IPS-20b (cell line): ENCODE data around the gene MYO7B.

ENCODE experiments used
- H3K27ac ChIP-seq: one replicate; pipeline ENCODE4 v1.5.1; 2013; ENCODE audit warnings: low read length
- H3K27me3 ChIP-seq: 2 replicates; pipeline ENCODE4 v1.6.1; 2013; ENCODE audit warnings: mild to moderate bottlenecking, low read length, inconsistent platforms; ENCODE audit not compliant: insufficient read depth
- H3K36me3 ChIP-seq: 2 replicates; pipeline ENCODE4 v1.6.1; 2013; ENCODE audit warnings: low read depth, mild to moderate bottlenecking, inconsistent platforms, low read length, moderate library complexity; ENCODE audit not compliant: insufficient read depth
- H3K4me1 ChIP-seq: 2 replicates; pipeline ENCODE4 v1.6.1; 2013; ENCODE audit warnings: mild to moderate bottlenecking, control low read depth, inconsistent platforms, low read length, moderate library complexity; ENCODE audit not compliant: insufficient read depth
- H3K4me3 ChIP-seq: 2 replicates; pipeline ENCODE4 v1.5.1; 2013; ENCODE audit warnings: mild to moderate bottlenecking, low read length, inconsistent platforms
- H3K9ac ChIP-seq: 2 replicates; pipeline ENCODE4 v1.6.1; 2013; ENCODE audit warnings: low read depth, mild to moderate bottlenecking, inconsistent platforms, low read length, moderate library complexity
- H3K9me3 ChIP-seq: 2 replicates; pipeline ENCODE4 v1.6.1; 2013; ENCODE audit warnings: mild to moderate bottlenecking, low read depth, low read length, inconsistent platforms; ENCODE audit not compliant: insufficient read depth

The MYO7B gene

DNA sequence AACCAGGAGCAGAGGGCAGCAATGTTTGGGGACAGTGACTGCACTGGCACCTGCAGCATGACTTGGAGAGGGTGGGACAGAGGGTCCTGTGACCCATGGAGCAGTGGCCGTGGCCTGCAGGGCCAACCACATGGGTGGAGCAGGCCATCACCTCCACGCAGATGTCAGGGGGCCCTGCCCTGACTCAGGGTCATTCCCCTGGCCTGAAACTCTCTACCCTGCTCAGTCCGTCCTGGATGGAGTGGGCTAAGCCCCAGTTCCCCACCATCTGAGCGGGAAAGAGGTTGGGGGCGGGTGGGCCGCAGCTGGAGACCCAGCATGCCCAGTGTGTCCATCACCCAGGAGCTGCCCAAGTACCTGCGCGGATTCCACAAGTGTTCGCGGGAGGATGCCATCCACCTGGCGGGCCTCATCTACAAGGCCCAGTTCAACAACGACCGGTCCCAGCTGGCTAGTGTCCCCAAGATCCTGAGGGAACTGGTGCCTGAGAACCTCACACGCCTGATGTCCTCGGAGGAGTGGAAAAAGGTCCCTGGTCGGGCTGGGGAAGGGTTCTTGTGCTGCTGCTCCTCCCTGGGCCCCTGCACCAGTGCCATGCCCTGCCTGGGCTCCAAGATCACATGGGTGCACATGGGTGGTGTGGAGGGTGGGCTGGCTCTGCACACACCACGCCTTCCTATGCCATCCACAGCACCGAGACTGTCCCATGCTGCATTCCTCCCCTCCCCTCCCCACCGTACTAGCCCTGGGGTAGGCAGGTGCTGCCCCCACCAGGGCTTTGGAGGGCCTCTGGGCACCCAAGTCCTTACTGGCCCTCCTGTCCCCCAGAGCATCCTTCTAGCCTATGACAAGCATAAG, 100.1 kb downstream of the MYO7B start:
- peaks cover 9% of the 10 kb centered on the region; the same call in 1 of the 2 replicates for H3K4me1 ChIP-seq
- no peaks in the 10 kb centered on the region for H3K36me3 ChIP-seq
- H3K27ac ChIP-seq: no peak overlapping the region
- no peak overlapping the region for H3K4me3 ChIP-seq
- H3K9ac ChIP-seq: no peak overlapping the region
- H3K9me3 ChIP-seq: no peaks in the 10 kb centered on the region
- H3K27me3 ChIP-seq: no peaks in the 10 kb centered on the region

DNA sequence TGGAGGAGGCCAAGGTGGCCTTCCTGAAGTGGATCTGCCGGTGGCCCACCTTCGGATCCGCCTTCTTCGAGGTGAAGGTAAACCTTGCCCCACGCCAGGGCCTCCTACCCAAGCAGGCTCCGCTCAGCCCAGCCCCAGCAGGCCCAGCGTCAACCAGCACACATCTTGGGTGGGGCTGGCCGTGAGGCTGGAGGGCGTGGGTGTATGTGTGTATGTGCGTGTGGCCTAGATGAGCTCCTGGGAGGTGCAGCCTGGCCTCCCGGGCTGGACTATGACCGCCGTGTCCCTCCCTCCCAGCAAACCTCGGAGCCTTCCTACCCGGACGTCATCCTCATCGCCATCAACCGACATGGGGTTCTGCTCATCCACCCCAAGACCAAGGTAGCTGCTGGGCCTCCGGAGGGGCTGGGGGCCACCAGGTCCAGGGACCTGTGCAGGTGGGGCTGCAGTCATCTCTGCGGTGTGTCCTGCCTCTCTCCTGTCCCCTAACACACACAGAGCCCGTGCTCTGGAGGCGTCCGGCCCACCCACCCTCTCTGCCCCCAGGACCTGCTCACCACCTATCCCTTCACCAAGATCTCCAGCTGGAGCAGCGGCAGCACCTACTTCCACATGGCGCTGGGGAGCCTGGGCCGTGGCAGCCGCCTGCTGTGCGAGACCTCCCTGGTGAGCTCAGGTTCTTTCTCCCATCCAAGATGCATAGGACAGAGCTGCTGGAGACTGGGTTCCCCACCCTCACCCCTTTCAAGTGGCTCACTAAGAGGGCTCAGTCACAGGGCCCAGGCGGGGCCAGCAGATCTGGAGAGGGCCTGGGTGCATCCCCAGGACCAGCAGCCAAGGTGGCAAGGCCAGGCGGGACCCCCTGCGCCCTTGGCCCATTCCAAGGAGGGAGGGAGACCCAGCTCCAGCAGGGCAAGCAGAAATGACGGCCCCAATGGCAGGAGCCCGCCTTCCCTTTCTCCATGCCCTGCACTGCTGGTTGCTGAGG, 101.1 kb downstream of the MYO7B start:
- Histone ChIP-seq H3K4me3 (no peak overlapping the region), H3K27ac (no peak overlapping the region)

DNA sequence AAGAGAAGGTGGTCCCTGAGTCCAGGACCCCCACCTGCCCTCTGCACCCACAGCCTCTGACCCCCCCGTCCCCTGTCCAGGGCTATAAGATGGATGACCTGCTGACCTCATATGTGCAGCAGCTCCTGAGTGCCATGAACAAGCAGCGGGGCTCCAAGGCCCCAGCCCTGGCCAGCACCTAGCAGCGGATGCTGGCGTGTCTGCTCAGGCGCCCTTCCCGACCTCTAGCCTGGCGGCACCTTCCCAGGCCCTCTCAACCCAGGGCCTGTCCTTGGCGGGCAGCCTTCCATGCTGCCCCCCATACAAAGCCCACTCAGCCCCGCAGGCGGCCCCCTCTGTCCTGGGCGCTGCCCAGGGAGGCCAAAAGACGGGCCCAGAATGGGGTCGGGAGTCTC, 101.8 kb downstream of the MYO7B start:
- H3K27ac ChIP-seq: no peak overlapping the region
- H3K9me3 ChIP-seq: no peaks in the 10 kb centered on the region
- H3K27me3 ChIP-seq: no peaks in the 10 kb centered on the region
- no peak overlapping the region; the same call in 1 of the 2 replicates for H3K4me3 ChIP-seq
- H3K36me3 ChIP-seq: no peaks in the 10 kb centered on the region
- H3K4me1 ChIP-seq: peaks cover 9% of the 10 kb centered on the region; the same call in 1 of the 2 replicates
- H3K9ac ChIP-seq: no peak overlapping the region

More for the DNA sequence above, 101.1 kb downstream of the MYO7B start:
- no peak overlapping the region for H3K9ac ChIP-seq
- peaks cover 9% of the 10 kb centered on the region; the same call in 1 of the 2 replicates for H3K4me1 ChIP-seq
- H3K36me3 ChIP-seq: no peaks in the 10 kb centered on the region
- H3K9me3 ChIP-seq: no peaks in the 10 kb centered on the region
- no peaks in the 10 kb centered on the region for H3K27me3 ChIP-seq

DNA sequence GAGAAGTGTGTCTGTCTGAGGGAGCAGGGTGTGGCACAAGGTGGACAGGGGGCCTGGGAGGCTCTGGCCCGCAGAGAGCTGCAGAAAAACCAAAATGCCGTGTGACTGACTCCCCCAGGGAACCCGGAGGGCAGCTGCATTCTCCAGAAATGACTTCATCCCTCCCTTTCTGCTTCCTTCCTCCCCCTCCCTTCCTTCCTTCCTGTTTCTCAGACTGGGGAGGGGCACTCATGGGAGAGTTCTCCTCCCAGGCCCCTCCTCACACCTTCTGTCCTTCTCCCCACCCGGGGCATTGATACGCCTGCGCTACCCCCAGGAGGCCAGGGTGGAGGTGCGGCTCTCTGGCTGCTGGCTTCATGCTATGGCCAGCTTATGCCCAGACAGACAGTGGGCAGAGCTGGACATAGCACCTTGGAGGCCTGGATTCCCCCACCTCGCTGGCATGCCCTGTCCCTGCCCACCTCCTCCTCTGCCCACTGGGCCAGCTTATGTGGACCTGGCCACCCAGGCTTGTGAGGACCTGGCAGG, 102.3 kb downstream of the MYO7B start:
- Histone ChIP-seq H3K9me3 (no peaks in the 10 kb centered on the region), H3K27me3 (no peaks in the 10 kb centered on the region), H3K4me3 (peak overlapping the region; percentile 42; the same call in 1 of the 2 replicates), H3K9ac (no peak overlapping the region), H3K4me1 (peaks cover 9% of the 10 kb centered on the region; the same call in 1 of the 2 replicates), H3K36me3 (no peaks in the 10 kb centered on the region), H3K27ac (no peak overlapping the region)

DNA sequence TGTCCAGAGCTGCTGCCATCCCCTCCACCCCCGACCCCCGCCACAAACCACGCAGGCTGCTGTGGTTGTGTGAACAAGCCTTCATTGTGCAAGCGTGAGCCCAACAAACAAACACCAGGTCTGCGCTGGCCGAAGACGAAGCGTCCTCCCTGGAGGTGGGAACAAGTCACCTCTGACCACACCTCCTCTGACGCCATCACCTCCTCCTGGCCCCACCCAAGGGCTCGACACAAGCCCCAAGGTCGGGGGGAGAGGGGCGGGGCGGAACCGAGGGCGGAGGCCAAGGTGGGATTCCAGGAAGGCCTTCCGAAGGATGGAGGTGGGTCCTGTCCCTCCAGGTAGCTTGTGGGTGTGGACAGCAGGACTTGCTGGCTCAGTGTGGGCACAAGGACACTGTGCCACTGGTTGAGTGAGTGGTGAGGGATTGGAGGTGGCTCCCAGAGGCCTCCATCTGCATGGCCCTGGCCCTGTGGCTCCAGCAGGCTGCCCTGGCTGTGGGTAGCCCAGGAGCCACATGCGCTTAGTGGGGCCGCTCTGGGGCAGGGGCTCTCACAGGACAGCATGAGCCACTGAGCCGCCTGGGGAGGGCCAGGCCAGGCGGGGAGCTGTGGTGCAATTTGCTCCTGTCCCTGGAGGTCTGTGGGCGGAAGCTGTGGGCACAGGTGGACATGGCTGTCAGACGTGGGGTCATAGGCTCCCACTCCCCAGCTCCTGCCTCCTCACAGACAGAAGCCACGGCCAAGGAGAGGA, 103.1 kb downstream of the MYO7B start:
- no peaks in the 10 kb centered on the region for H3K36me3 ChIP-seq
- H3K4me3 ChIP-seq: peak overlapping the region; percentile 42; the same call in 1 of the 2 replicates
- no peak overlapping the region for H3K9ac ChIP-seq
- no peaks in the 10 kb centered on the region for H3K27me3 ChIP-seq
- H3K27ac ChIP-seq: no peak overlapping the region
- H3K9me3 ChIP-seq: no peaks in the 10 kb centered on the region
- H3K4me1 ChIP-seq: peaks cover 9% of the 10 kb centered on the region; the same call in 1 of the 2 replicates

DNA sequence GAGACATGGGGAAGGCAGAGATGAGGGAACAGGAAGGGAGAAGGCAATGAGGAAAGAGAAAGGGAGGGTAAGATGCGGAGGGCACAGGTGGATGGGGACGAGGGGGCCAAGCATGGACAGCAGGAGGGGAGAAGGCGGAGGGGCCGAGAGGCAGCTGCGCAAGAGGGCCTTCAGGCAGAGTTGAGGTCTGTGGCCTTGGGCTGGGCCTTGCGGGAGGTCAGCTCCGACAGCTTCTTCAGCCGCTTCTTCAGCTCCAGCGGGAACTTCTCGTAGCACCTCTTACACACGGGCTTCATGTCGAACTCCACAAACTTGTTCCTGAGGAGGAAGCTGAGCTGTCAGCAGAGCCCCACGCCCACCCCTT, 103.6 kb downstream of the MYO7B start:
- Histone ChIP-seq H3K27ac (no peak overlapping the region), H3K9ac (no peak overlapping the region), H3K27me3 (no peaks in the 10 kb centered on the region), H3K4me1 (peaks cover 9% of the 10 kb centered on the region; the same call in 1 of the 2 replicates), H3K36me3 (no peaks in the 10 kb centered on the region), H3K4me3 (no peak overlapping the region), H3K9me3 (no peaks in the 10 kb centered on the region)

DNA sequence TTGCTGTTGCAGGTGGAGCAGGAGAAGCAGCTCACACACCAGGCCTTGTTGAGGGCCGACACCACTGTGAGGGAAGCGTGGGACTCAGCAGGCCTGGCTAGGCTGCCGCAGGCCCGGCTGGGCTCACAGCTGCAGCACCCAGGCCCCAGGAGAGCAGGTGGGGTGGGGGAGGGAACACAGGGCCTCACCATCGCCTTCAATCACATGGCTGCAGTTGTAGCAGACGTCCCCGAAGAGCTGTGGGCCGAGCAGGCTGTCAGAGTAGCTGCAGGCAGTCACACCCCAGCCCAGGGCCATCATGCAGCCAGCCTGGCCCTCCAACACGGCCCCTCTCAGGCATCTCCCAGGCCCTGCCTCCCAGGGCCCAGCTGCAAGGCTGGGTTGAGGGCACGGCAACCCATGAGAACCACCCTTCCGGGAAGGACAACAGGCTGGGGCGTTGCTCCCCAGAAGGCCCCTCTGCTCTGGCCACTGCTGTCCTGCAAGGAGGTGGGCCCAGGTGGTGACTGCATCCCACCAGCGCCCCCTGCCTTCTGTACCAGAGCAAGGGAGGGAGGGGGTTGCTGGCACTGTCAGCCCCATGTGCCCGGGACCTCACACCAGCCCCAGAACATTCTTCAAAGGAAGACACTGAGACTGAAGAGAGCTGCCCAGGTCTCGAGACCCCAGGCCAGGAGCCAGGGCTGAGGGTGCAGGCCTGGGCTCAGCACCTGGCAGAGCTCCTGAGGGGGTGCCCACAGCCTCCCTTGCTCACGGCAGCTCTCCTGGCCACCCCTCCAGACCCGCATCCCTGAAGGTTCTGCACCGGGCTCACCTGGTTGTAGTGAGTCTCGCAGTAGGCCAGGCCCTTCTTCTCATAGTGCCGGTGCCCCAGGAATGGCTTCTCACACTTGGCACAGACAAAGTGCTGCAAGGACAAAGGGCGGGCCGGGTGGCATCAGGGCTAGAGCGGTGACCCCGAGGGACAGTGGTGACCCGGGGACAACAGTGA, 104.9 kb downstream of the MYO7B start:
- Histone ChIP-seq H3K4me1 (peaks cover 9% of the 10 kb centered on the region; the same call in 1 of the 2 replicates), H3K36me3 (no peaks in the 10 kb centered on the region), H3K27me3 (no peaks in the 10 kb centered on the region), H3K27ac (no peak overlapping the region), H3K9me3 (no peaks in the 10 kb centered on the region), H3K9ac (no peak overlapping the region), H3K4me3 (no peak overlapping the region)

DNA sequence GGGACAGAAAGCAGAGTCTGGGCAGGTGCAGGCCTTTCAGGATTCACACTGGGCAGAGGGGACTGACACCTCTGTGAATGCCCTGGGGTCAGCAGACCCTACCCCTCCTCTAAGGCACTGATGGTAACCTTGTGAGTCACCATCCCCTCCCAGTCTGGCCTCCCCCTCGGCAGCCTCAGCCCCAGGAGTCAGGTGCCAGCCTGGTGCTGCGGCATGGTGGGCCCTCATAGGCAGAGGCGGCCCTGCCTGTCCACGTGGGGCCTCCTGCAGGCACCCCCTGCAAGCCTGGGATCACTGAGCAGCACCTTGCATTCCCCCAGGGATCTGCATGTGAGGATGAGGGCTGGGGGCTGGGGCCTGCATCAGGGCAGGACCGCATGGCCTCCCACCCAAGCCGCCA, 105.7 kb downstream of the MYO7B start:
- no peak overlapping the region for H3K4me3 ChIP-seq
- peaks cover 9% of the 10 kb centered on the region; the same call in 1 of the 2 replicates for H3K4me1 ChIP-seq
- no peaks in the 10 kb centered on the region for H3K27me3 ChIP-seq
- H3K9ac ChIP-seq: no peak overlapping the region
- no peaks in the 10 kb centered on the region for H3K9me3 ChIP-seq
- H3K36me3 ChIP-seq: no peaks in the 10 kb centered on the region
- no peak overlapping the region for H3K27ac ChIP-seq

DNA sequence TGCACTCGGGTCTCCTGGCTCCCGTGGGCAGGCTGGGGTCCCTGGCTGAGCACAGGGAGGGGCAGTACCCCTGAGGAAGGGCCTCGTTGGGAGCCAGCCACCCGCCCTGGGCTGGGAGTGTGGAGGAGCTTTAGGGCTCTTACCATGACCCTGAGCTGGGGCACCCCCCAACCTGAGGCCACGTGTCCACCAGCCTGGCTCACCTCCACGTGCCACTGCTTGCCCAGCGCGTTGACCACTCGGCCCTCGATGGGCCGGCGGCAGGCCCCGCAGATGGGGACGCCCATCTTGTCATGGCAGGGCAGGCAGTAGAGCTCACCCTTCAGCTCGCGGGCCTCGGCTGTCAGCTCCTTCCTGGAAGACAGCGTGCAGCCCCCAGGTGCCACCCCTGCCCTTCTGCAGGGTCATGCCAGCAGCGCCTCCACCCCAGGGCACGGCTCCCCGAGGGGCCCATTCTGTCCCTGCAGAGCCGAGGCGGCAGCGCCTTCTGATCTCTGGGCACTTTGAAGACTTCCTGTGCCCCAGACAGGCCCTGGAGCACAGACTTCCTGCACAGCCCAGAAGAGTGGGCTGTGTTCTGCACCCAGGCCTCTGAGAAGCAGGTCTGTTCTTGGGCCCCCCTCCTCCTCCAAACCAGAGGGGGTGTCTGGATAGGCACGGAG, 106.5 kb downstream of the MYO7B start:
- no peak overlapping the region for H3K27ac ChIP-seq
- H3K9ac ChIP-seq: no peak overlapping the region
- no peaks in the 10 kb centered on the region for H3K36me3 ChIP-seq
- H3K9me3 ChIP-seq: no peaks in the 10 kb centered on the region
- H3K27me3 ChIP-seq: no peaks in the 10 kb centered on the region
- H3K4me1 ChIP-seq: peaks cover 9% of the 10 kb centered on the region; the same call in 1 of the 2 replicates
- no peak overlapping the region for H3K4me3 ChIP-seq
